HEK293T (cell line): ENCODE measurements around the gene FUZ.

Source experiments
- FOXK2 ChIP-seq: fragments of 450-650 bp; IDR thresholded peaks from 2 replicates; pipeline ENCODE4 v1.6.1; 2016; ENCODE audit warnings: mild to moderate bottlenecking
- TARDBP ChIP-seq: fragments of 450-650 bp; IDR thresholded peaks from 2 replicates; pipeline ENCODE4 v1.6.1; 2016
- ZNF384 ChIP-seq: fragments of 450-650 bp; IDR thresholded peaks from 2 replicates; pipeline ENCODE4 v1.6.1; 2016

GRCh38 chr19:49861541-49862378, 48.7 kb upstream of the FUZ start:
- TF ChIP-seq ZNF384, result no peak
- no peak for TF ChIP-seq FOXK2
- no peak for TF ChIP-seq TARDBP
